ENCODE results near the gene UQCC3. TPM values are rescaled to one million over a fixed set of nuclear protein-coding genes. Genes with fewer than 3 reads are reported as not detected.
"Not testable (repeated sequence)": the region's sequence is repeated elsewhere in the genome, so short reads cannot be mapped to it uniquely, and the experiment has no call there.

The UQCC3 gene
- polyA plus RNA-seq, 10 donors, result 4.5 to 8.3 (median 5.7) TPM

- not testable (repeated sequence) for DNase-seq
Observed at GRCh38 chr11:62693624-62694023, 22.2 kb downstream of the UQCC3 start.

GRCh38 chr11:62694455-62695167 is 23.1 kb downstream of the UQCC3 start:
- peak; percentile 76 to 88 (median 84) for DNase-seq

- no peak for DNase-seq
Observed at GRCh38 chr11:62702246-62702645, 30.8 kb downstream of the UQCC3 start.

GRCh38 chr11:62703921-62704320 is 32.4 kb downstream of the UQCC3 start:
- DNase-seq, result not testable (repeated sequence)

GRCh38 chr11:62705413-62705812 is 33.9 kb downstream of the UQCC3 start:
- no peak for DNase-seq

- peak; percentile 91 to 96 (median 93) for DNase-seq
Observed at GRCh38 chr11:62705880-62706849, 34.7 kb downstream of the UQCC3 start.

- no peak for DNase-seq
Observed at GRCh38 chr11:62706850-62707247, 35.4 kb downstream of the UQCC3 start.

GRCh38 chr11:62707277-62707861 is 35.9 kb downstream of the UQCC3 start, which contains the start of the genes BSCL2 and GNG3:
Gene BSCL2 (minus strand): TSS chr11:62707424. CDS start chr11:62707195, 229 bp downstream.
Gene GNG3 (plus strand): TSS chr11:62707676. CDS start chr11:62708296, 620 bp downstream.
- peak in 1 of 3 donors; percentile 35 for DNase-seq

- DNase-seq, result peak in 1 of 3 donors; percentile 21
Observed at GRCh38 chr11:62708392-62708791, 36.9 kb downstream of the UQCC3 start.

- DNase-seq, result no peak
Observed at GRCh38 chr11:62708793-62709192, 37.3 kb downstream of the UQCC3 start.

- DNase-seq, result peak; percentile 98 to 99 (median 99)
Observed at GRCh38 chr11:62709247-62710000, 38.0 kb downstream of the UQCC3 start.

- no peak for DNase-seq
Observed at GRCh38 chr11:62710001-62710345, 38.5 kb downstream of the UQCC3 start.

GRCh38 chr11:62712276-62712812 is 40.9 kb downstream of the UQCC3 start:
- DNase-seq, result no peak

GRCh38 chr11:62712861-62713260 is 41.4 kb downstream of the UQCC3 start:
- DNase-seq, result no peak

GRCh38 chr11:62713343-62713742 is 41.9 kb downstream of the UQCC3 start:
- no peak for DNase-seq

GRCh38 chr11:62715150-62716130 is 44.0 kb downstream of the UQCC3 start:
- DNase-seq, result no peak

- DNase-seq, result no peak
Observed at GRCh38 chr11:62716206-62716605, 44.7 kb downstream of the UQCC3 start.

- DNase-seq, result no peak
Observed at GRCh38 chr11:62716816-62717215, 45.3 kb downstream of the UQCC3 start.

GRCh38 chr11:62719302-62719978 is 48.0 kb downstream of the UQCC3 start:
- no peak for DNase-seq
